Esophagus squamous epithelium (tissue), 4 donors: ENCODE results near the gene DNER.

Experiments
- CTCF ChIP-seq, 6 experiments: fragments of 450-650 bp in 4 of 6; fragments of 200-600 bp in 2 of 6; sonication (generic) in 2 of 6; IDR thresholded peaks; one replicate each; pipeline ENCODE4 v1.5.1; 2016 to 2019; ENCODE audit warnings: antibody characterized with exemption in 6 of 6, mild to moderate bottlenecking in 4 of 6, moderate library complexity in 4 of 6
- POLR2A ChIP-seq, 4 donors: fragments of 450-650 bp; IDR thresholded peaks; one replicate each; pipeline ENCODE4 v1.6.1; 2017; ENCODE audit warnings: antibody characterized with exemption in 4 of 4, mild to moderate bottlenecking in 4 of 4, moderate library complexity in 3 of 4

- TF ChIP-seq CTCF (IDR thresholded peaks at IDR 0.05) (no peak), POLR2A (IDR thresholded peaks at IDR 0.05) (no peak)
Measured at GRCh38 chr2:229467783-229468182, 246.6 kb downstream of the DNER start.
